Ovary (tissue), 3 donors: ENCODE data around the gene CCN6.

Experiments
- CTCF ChIP-seq, 3 donors: fragments of 450-650 bp in 2 of 3; fragments of 200-600 bp in 1 of 3; IDR thresholded peaks; one replicate each; pipeline versions ENCODE4 v1.5.1 to v1.8.0; 2016 to 2022; ENCODE audit warnings: antibody characterized with exemption in 3 of 3, mild to moderate bottlenecking in 1 of 3
- EP300 ChIP-seq: sonication (generic); formaldehyde crosslinking; IDR thresholded peaks from one replicate; pipeline ENCODE4 v1.6.1; 2017; ENCODE audit warnings: antibody characterized with exemption
- POLR2A ChIP-seq: fragments of 450-650 bp; IDR thresholded peaks from one replicate; pipeline ENCODE4 v1.6.1; 2017; ENCODE audit warnings: antibody characterized with exemption, mild to moderate bottlenecking, moderate library complexity
- donor health status: DM: no; HTN: no; CAD: no.

- TF ChIP-seq CTCF (IDR thresholded peaks at IDR 0.05) (no peak), EP300 (no peak), POLR2A (no peak)
These were observed 24.7 kb upstream of the CCN6 start for GRCh38 chr6:112029045-112029822.
